Progenitor cell of endocrine pancreas (in vitro differentiated cells): ENCODE results near the gene ZBTB16. TPM values are rescaled to one million over a fixed set of nuclear protein-coding genes. Genes with fewer than 3 reads are reported as not detected.

Experiments
- DNase-seq: peaks from one replicate; pipeline ENCODE4 v3.0.0; 2021; ENCODE audit warnings: low spot score; ENCODE audit not compliant: unreplicated experiment
- H3K27ac Mint-ChIP-seq: 2 replicates; pipeline ENCODE4 v1.8.0; 2021; ENCODE audit warnings: mild to moderate bottlenecking, moderate library complexity, mixed read lengths
- H3K27me3 Mint-ChIP-seq: 2 replicates; pipeline ENCODE4 v1.8.0; 2021; ENCODE audit warnings: mixed read lengths
- H3K36me3 Mint-ChIP-seq: 2 replicates; pipeline ENCODE4 v1.8.0; 2022; ENCODE audit warnings: mixed read lengths; ENCODE audit not compliant: insufficient read depth
- H3K4me1 Mint-ChIP-seq: 2 replicates; pipeline ENCODE4 v1.8.0; 2021; ENCODE audit warnings: low read depth, mixed read lengths
- H3K4me3 Mint-ChIP-seq: 2 replicates; pipeline ENCODE4 v1.8.0; 2021; ENCODE audit warnings: low read depth, mild to moderate bottlenecking, moderate library complexity, mixed read lengths
- H3K9me3 Mint-ChIP-seq: 2 replicates; pipeline ENCODE4 v1.8.0; 2021; ENCODE audit warnings: low read depth, mixed read lengths
- CTCF ChIP-seq: fragments of 200-600 bp; sonication (generic); IDR thresholded peaks from one replicate; pipeline ENCODE4 v1.5.0; 2021; ENCODE audit warnings: antibody characterized with exemption, mild to moderate bottlenecking; ENCODE audit not compliant: unreplicated experiment
- total RNA-seq: library from RNA; stranded (reverse); gene quantifications from 2 replicates; pipeline ENCODE4 v1.2.1, GENCODE V29; 2021

ZBTB16 gene
- total RNA-seq, 1 donor from 2014 or later = 29.6 TPM

- Mint-ChIP-seq H3K36me3 (no peaks in the 10 kb centered on the region), H3K4me3 (no peak overlapping the region), H3K27ac (no peak overlapping the region), H3K9me3 (peaks cover 3% of the 10 kb centered on the region), H3K4me1 (peaks cover 4% of the 10 kb centered on the region), H3K27me3 (peaks cover 32% of the 10 kb centered on the region)
- DNase-seq = no peak
- no peak for TF ChIP-seq CTCF
Observed at GRCh38 chr11:114286229-114286628, 226.7 kb downstream of the ZBTB16 start.

GRCh38 chr11:114287154-114287553 is 227.6 kb downstream of the ZBTB16 start:
- H3K9me3 Mint-ChIP-seq = peaks cover 3% of the 10 kb centered on the region
- H3K36me3 Mint-ChIP-seq = no peaks in the 10 kb centered on the region
- no peak for TF ChIP-seq CTCF
- H3K27ac Mint-ChIP-seq = no peak overlapping the region
- peaks cover 27% of the 10 kb centered on the region for H3K27me3 Mint-ChIP-seq
- no peak overlapping the region for H3K4me3 Mint-ChIP-seq
- no peak for DNase-seq
- peaks cover 7% of the 10 kb centered on the region for H3K4me1 Mint-ChIP-seq

- Mint-ChIP-seq H3K36me3 (no peaks in the 10 kb centered on the region), H3K27ac (no peak overlapping the region), H3K4me3 (no peak overlapping the region), H3K27me3 (peaks cover 22% of the 10 kb centered on the region), H3K4me1 (peaks cover 12% of the 10 kb centered on the region), H3K9me3 (peaks cover 3% of the 10 kb centered on the region)
- TF ChIP-seq CTCF = no peak
- DNase-seq = no peak
Observed at GRCh38 chr11:114288136-114288535, 228.6 kb downstream of the ZBTB16 start.

- no peak for TF ChIP-seq CTCF
- H3K27ac Mint-ChIP-seq = no peak overlapping the region
- peaks cover 4% of the 10 kb centered on the region for H3K36me3 Mint-ChIP-seq
- no peak for DNase-seq
- H3K27me3 Mint-ChIP-seq = peaks cover 18% of the 10 kb centered on the region
- H3K4me3 Mint-ChIP-seq = no peak overlapping the region
- H3K9me3 Mint-ChIP-seq = peaks cover 8% of the 10 kb centered on the region
- H3K4me1 Mint-ChIP-seq = peaks cover 15% of the 10 kb centered on the region
Observed at GRCh38 chr11:114289779-114290178, 230.3 kb downstream of the ZBTB16 start.

- no peak overlapping the region for H3K4me3 Mint-ChIP-seq
- peaks cover 4% of the 10 kb centered on the region for H3K36me3 Mint-ChIP-seq
- peaks cover 18% of the 10 kb centered on the region for H3K4me1 Mint-ChIP-seq
- peaks cover 16% of the 10 kb centered on the region for H3K27me3 Mint-ChIP-seq
- no peak for TF ChIP-seq CTCF
- DNase-seq = no peak
- no peak overlapping the region for H3K27ac Mint-ChIP-seq
- peaks cover 8% of the 10 kb centered on the region for H3K9me3 Mint-ChIP-seq
Observed at GRCh38 chr11:114290503-114291235, 231.2 kb downstream of the ZBTB16 start.
